CD4-positive, alpha-beta T cell treated with Interleukin-4 for 1 hour (primary cell): Measurements from ENCODE around the gene DEAF1.
A peak's percentile ranks its signal among the peaks of the same experiment; 100 is the strongest.

Experiments
- DNase-seq, 2 donors: peaks; one replicate each; pipeline ENCODE4 v3.0.0-alpha.2; 2020 to 2022

Gene DEAF1

GRCh38 chr11:721247-721740 lies 26.3 kb upstream of the DEAF1 start:
- no peak for DNase-seq

- DNase-seq = peak in 1 of 2 donors; percentile 42
Observed at GRCh38 chr11:720642-721246, 25.7 kb upstream of the DEAF1 start.

- DNase-seq = no peak
Observed at GRCh38 chr11:720017-720641, 25.1 kb upstream of the DEAF1 start.

GRCh38 chr11:719214-720016 lies 24.4 kb upstream of the DEAF1 start:
- no peak for DNase-seq

GRCh38 chr11:714436-714835 lies 19.4 kb upstream of the DEAF1 start:
- DNase-seq = no peak

- no peak for DNase-seq
Observed at GRCh38 chr11:709109-709997, 14.3 kb upstream of the DEAF1 start.

GRCh38 chr11:708511-708910 lies 13.5 kb upstream of the DEAF1 start:
- DNase-seq = no peak

- DNase-seq = no peak
Observed at GRCh38 chr11:707817-708420, 12.9 kb upstream of the DEAF1 start.

- no peak for DNase-seq
Observed at GRCh38 chr11:706957-707816, 12.2 kb upstream of the DEAF1 start.

GRCh38 chr11:706439-706956 lies 11.5 kb upstream of the DEAF1 start:
- no peak for DNase-seq

GRCh38 chr11:705646-706438 lies 10.8 kb upstream of the DEAF1 start, which contains the start of gene EPS8L2:
EPS8L2 (plus strand) TSS chr11:706231; CDS start chr11:709408, 3,177 bp downstream.
- DNase-seq = no peak

GRCh38 chr11:704781-705645 lies 10.0 kb upstream of the DEAF1 start:
- no peak for DNase-seq

GRCh38 chr11:704228-704674 lies 9.2 kb upstream of the DEAF1 start:
- DNase-seq = no peak

GRCh38 chr11:703506-703905 lies 8.5 kb upstream of the DEAF1 start:
- DNase-seq = no peak

- no peak for DNase-seq
Observed at GRCh38 chr11:702462-703461, 7.7 kb upstream of the DEAF1 start.

- no peak for DNase-seq
Observed at GRCh38 chr11:701741-702461, 6.9 kb upstream of the DEAF1 start.

- no peak for DNase-seq
Observed at GRCh38 chr11:699753-700152, 4.7 kb upstream of the DEAF1 start.
